HL-60/S4 treated with phorbol 12-myristate 13-acetate at 8.2 ng/mL for 4 days and 3 days (cell line): Measurements from ENCODE around the gene RHD.
"Not testable (repeated sequence)": the region's sequence is repeated elsewhere in the genome, so short reads cannot be mapped to it uniquely, and the experiment has no call there.

Experiments
- in situ Hi-C: fragments of 300-500 bp; cut with MboI; formaldehyde crosslinking; loops from 2 replicates; pipeline ENCODE4 v1.15.0; 2022; ENCODE audit warnings: low sequenced_read_pairs

The RHD gene

DNA sequence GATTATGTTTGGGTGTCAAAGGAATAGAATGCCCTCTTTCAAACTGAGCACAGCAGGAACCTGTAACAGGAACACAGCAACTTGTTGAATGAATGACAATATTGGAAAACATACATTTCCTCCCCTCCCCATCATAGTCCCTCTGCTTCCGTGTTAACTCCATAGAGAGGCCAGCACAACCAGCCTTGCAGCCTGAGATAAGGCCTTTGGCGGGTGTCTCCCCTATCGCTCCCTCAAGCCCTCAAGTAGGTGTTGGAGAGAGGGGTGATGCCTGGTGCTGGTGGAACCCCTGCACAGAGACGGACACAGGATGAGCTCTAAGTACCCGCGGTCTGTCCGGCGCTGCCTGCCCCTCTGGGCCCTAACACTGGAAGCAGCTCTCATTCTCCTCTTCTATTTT, at the start of gene RHD:
Gene RHD (plus strand): TSS at position 272 of the 400 bp plus-strand sequence. CDS start 39 bp downstream, at position 311.
- in situ Hi-C loops: not testable (repeated sequence)

DNA sequence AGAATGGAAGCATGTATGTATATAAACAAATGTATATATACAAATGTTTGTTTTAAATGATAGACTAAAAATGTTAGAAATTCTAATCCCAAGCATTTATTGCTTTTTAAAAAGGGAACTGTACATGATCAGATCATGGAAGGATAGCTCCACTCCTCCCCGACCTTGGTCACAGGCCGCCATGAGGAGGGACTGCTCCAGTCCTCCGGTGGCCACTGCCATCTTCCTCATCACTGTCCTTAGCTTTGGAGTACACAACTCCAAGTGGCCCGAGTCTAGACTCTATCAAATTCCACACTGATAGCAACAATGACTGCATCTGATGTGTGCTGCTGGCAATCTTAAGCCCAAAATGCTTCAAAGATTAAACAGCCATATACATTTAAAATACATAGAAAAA, 49.7 kb upstream of the RHD start:
- in situ Hi-C loops: loop anchor here (25.0 kb wide), 1 partner anchor 535 kb away; no protein-coding TSS in a partner anchor

DNA sequence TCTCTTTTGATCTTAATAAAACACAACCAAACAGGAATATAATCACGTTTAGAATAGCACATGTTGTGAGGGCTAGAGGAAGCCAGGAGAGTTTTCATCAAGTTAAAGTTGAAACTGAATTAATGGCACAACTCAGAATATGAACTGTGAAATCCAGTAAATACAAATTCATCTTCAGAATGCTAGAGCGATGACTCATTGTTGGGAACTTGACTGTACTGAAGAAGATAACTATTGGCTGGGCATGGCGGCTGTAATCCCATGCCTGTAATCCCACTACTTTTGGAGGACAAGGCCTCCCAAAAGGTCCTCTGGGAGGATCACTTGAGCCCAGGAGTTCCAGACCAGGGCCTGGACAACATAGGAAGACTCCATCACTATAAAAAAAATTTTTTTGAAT, 48.8 kb upstream of the RHD start:
- in situ Hi-C loops: loop anchor here (25.0 kb wide), 1 partner anchor 536 kb away; no protein-coding TSS in a partner anchor

DNA sequence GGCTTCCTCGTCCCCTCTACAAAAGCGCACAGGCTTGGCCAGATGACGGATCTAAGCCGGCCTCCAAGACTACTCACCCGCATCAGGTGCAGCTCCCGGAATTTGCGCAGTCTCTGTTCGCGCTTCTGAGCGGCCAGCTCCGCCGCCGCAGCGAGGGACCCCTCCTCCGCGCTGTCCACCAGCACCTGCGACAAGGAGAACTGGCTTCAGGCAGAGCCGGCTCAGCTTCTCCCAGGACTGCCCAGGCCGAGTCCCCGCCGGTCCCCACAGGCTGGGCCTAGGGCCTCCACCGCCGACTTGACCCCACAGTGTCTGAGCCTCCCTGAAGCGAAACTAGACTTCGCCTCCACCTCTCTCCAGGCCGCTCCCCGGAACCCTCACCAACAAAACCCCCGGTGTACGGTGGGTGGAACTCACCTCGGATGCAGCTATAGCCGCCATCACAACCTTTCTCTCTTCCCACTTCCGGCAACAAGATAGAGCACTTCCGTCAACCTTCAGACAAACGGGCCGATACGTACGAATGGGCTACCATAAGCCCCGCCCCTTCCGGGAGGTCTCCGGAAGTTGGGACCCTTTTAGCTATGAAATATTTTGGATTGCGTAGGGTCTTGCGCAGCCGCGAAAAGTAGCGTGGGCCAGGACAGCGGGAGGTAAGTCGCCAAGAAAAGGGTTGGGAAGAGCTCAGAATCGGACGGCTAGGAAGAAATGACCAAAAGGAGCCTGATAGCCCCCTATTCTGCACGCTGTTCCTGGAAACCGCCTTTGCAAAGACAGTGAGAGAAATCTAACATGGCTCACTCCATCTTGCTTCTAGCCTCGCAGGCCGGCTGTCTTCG, 40.1 kb upstream of the RHD start, which contains the start of gene SYF2:
Gene SYF2 (minus strand): TSS at position 476 of the 839 bp plus-strand sequence. CDS start 35 bp downstream, at position 441.
- in situ Hi-C loops: no loop called here

DNA sequence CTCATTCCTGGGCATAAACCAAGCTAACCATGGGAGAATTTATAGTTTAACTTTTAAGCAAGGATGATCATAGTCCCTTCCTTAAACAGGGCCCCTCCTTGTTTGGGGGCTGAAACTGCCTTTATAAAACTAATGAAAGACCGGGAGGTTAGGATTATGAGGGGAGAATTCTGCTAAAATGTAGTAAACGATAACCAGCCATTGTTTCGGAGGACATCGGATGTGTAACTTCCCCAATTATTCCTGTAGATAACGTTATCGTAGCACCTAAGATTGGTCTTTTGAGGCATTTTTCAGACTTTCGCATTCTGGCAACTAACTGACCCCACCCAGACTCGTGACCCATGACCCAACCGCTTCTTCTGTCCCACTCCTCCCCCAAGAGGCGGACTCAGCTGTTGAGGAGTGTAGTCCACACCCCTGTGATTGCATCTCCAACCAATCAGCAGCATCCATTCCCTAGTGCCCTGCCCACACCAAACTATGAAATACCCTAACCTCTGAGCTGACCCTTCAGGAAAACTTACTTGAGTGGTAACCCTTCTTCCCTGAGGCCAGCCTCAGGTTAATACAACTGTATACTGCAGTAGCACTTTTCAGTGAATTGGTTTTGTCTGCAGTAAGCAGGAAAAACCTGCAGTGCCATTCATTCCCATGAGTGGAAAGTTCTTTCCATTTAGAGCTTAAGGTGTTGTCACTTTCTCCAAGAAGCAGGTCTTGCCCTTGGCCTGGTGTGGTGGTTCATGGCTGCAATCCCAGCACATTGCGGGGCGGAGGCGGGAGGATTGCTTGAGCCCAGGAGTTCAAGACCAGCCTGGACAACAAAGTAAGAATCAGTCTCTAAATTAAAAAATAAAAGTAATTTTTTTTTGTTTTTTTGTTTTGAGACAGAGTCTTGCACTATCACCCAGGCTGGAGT, 39.2 kb upstream of the RHD start:
- in situ Hi-C loops: no loop called here

DNA sequence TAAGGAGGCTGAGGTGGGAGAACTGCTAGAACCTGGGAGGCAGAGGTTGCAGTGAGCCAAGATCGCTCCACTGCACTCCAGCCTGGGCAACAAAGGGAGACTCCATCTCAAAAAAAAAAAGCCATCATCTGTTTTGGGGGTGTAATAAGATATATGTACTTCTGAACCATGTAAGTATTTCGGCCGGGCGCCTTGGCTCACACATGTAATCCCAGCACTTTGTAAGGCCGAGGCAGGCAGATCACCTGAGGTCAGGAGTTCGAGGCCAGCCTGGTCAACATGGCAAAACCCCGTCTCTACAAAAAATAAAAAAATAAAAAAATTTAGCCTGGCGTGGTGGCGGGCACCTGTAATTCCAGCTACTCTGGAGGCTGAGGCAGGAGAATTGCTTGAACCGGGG, 36.9 kb upstream of the RHD start:
- in situ Hi-C loops: not testable (repeated sequence)

DNA sequence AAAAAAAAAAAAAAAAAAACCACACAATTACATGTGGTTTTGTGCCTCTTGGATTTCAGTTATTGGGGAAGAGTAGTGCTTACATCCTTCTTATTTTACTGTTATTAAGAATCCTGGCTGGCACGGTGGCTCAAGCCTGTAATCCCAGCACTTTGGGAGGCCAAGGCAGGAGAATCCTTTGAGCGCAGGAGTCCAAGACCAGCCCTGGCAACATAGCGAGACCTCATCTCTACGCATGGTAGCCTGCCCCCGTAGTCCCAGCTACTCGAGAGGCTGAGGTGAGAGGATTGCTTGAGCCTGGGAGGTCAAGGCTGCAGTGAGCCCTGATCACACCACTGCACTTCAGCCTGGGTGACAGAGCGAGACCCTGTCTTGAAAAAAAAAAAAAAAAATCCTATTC, 36.0 kb upstream of the RHD start:
- in situ Hi-C loops: not testable (repeated sequence)

DNA sequence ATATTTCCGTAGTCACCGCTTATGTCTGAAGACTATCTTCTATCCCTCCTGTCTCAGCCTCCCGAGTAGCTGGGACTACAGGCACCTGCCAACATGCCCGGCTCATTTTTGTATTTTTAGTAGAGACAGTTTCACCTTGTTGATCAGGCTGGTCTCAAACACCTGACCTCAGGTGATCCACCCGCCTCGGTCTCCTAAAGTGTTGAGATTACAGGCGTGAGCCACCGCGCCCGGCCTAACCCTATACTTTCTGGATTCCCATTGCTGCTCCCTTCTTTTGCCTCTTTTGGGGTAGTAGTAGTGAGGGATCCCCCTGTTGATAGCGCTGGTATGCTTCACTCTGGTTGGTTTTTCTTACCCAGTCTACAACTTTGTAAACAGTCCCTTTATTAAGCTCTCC, 34.3 kb upstream of the RHD start:
- in situ Hi-C loops: no loop called here

DNA sequence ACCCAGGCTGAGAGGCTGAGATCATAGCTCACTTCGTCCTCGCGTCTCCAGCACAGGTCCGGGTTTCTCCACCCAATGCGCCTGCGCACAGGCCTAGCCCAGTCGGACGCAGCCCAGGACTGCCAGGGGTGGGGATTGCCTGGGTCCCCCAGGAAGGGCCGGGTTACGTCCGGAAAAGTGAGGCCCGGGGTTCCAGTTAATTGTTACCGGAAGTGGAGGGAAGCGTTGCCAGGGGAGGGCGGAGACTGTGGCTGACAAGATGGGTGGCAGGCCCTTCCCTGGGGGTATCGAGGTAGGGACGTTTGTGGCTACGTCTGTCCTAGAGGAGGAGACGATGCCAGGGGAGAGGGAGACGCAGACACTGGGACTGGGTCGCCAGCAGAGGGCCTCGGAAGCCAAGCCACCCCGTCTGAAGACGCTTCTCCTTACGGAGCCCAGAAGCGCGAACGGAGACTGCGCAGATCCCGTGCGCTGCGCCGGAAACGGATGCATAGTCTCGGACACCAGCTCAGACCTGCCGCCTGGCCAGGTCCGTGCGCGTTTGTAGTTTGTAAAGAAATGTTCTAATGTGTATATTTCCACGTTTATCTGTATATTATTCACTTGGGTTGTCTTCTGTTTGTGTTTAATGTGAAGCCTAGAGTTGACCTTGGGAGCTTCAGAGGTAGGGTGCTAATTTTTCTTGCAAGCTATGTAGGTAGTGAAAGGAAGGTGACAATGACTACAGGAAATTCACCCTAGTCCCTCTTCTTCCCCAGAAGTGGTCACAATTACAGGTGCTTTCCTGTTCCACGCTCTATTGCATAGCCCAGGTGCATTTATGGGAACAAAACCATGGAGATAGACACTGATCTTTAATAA, 32.4 kb upstream of the RHD start:
- in situ Hi-C loops: no loop called here

DNA sequence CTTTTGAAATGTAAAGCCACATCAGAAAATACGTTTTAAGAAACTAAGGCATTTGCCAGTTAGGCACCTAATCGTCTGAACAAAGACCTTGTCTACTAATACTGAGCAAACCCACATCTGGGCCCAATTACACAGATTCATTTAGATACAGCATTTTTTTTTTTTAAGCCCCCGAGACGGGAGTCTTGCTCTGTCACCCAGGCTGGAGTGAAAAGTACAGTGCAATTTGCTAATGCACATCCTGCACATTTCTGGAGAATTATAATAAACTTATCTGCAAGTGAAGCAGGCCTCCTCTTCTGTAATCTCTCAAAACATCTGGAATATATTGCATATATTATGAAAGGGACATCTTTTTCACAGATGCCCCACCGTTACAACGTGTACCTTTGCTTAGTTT, 28.4 kb upstream of the RHD start:
- in situ Hi-C loops: no loop called here

DNA sequence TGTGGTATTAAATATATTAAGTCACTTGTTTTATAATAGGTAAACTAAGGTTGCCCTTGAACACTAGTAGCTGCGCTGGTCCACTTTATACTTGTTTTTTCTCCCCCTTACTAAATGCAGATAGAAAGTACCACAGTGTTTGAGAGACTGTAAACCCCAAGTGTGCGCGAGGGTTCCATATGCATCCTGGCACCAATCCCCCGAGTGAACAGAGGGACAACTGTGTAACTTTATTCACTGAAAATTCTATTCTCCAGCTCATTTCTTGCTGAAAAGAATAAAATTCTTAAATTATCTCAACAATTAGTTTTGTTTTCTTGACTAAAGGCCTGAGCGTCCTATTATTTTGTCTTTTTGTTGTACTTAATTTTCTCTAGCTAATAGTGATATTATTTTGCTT, 26.9 kb upstream of the RHD start:
- in situ Hi-C loops: no loop called here

DNA sequence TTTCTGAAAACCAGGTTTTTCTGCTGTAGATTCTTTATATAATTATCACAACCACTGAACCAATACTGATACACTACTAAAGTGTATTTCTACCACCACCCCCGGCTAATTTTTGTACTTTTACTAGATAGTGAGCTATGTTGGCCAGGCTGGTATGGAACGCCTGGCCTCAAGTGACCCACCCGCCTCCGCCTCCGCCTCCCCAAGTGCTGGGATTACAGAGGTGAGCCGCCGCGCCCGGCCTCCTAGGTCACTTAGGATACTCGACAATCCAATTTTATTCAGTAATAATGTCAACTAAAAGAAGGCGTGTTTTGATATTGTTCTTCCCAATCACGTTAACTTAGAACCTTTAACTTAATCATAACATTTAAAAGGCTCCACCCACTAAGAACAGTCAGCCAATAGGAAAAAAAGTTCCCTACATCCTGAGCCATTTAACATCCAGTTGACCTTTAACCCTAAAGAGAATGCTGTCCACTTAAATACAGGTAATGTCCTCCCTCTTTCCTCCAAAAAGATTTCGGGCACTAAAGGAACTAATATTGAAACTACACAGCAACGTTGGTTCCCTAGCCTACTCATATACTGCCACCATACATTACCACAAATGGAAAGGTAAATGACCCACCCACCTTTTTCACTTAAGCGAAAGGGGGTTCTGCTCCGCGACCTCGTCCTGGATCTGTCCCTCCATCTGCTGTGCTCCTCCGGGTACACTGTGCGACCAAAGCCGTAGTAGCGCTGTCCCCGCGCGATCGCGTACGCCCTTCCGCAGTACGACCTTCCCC, 26.3 kb upstream of the RHD start:
- in situ Hi-C loops: no loop called here

DNA sequence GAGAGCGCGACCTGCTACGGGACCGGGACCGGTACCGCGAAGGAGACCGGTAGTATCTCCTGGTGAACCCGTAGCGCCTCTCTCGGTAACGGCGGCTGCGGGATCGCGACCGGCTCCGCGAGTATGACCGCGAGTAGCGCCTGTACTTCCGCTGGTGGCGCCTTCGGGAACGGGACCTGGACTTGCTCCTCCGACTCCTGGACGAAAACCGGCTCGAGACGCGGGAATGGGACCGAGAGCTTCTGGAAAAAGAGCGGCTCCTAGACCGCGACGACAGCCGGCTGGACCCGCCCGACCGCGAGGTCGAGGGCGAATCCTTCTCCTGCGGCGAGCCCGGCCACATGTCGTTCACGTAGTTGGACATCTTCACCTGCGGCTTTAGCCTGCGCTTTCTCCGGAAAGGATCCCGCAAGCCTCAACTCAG, 25.7 kb upstream of the RHD start:
- in situ Hi-C loops: no loop called here

DNA sequence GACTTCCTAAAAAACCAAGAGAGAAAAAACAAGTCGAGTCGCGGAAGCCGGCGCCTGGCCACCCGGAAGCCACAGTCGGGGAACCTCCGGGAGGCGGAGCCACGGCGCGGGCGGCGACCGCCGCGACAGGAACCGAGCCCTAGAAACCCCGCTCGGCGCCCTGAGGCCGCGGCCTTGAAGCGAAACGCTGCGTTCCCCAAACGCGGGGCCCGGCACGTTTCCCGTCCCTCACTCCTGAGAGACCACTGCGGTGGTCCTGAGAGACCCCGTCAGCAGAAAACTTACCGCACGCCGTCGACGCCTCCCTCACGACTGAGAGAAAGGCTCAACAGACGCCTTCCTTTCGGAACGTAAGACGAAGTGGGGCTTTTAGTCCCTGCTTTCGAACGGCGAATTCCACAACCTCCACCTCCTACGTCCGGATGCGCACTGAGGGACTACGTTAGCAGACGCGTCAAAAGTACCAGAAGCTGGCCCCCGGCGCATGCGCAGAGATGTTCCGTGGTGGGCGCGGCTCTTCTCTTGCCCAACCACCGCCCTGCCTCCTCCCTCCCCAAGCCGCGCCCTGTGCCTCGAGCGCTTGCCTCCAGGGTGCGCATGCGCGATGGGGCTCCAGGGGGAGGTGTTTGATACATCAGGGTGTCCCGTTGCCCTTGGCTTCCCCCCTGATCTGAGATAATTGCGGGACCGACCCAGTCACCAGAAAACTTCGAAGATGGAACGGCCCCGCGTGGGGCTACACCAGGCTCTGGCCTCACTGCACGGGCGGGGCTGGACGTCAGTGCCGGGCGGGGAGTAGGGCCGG, 25.1 kb upstream of the RHD start, which contains the start of gene RSRP1:
Gene RSRP1 (minus strand): TSS at position 431 of the 805 bp plus-strand sequence. CDS start 491 bp downstream, outside the sequence.
- in situ Hi-C loops: no loop called here

DNA sequence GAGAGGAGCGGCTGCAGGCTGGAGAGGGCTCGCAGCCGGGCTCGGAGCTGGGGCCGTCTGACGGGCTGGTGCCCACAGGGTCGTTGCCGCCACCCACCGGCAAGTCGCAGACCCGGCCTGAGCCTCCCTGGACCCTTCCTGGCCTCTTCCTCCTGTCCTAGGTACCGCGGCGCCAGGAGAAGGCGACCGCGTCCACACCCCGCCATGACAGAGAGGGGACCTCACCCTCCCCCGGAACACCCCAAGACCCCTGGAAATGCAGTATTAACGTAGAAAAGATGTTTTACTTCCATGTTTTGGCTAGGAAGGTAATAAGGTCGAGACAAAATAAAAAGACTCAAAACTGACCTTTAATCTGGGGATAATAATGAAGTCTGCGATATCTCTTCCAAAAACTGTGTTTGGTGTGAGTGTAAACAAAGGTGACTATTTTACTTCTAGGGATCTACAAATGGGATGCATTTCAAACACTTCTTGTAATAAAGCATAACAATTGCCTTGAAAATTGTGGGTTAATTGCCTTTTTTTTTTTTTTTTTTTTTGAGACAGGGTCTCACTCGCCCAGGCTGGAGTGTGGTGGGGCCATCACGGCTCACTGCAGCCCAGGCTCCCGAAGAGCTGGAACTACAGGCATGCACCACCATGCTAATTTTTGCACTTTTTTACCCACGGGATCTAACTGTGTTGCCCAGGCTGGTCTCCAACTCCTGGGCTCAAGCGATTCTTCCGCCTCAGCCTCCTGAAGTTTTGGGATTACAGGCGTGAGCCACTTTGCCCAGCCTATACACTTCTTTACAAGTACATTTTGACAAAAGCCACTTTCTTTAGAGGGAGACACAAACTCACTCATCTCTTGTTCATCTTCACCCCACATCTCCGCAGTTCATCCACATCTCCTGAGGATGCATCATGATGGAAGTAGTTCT, 24.2 kb upstream of the RHD start:
- in situ Hi-C loops: no loop called here

DNA sequence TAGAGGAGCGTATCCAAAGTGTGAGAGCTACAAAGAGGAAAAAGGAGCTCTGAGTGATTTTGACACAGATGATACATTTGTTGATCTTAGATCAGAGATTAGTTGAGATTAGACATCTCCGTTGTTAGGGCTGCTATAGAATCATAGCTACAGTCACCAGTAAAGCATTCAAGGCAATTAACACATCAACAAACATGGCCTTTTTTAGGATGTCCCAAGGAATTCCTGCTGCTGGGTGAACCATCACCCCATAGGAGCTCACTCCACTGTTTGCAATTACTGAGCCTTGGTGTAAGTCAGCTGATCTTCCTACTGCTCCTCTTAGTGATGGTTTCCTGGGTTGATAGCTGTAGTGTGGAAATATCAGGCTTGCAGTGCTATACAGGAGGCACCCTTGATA, 18.4 kb upstream of the RHD start:
- in situ Hi-C loops: no loop called here

DNA sequence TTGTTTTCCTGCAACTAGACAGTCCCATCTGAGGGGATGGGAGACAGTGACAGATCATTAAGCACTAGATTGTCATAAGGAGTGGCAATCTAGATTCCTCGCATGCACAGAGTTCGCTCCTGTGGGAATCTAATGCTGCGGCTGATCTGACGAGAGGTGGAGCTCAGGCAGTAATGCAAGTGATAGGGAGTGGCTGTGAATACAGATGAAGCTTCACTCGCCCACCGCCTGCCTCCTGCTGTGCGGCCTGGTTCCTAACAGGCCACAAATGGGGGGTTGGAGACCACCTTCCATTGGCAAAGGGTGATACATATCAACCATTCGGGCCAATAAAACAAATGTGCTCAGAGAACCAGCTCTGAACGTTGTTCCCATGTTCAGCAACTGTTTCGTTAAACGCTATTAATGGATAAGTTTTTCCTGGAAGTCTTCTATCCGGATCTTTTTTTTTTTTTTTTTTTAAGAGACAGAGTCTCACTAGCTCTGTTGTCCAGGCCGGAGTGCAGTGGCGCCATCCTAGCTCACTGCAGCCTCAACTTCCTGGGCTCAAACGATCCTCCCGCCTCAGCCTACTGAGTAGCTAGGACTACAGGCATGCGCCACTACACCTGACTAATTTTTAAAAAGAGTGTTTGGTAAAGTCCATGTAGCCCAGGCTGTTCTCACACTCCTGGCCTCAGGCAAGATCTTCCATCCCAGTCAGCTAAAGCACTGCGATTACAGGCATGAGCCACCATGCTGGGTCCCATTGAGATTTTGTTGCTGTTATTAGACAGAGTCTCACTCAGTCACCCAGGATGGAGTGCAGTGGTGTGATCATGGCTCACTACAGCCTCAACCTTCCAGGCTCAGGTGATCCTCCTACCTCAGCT, 16.4 kb upstream of the RHD start:
- in situ Hi-C loops: no loop called here
